ENCODE measurements around the gene FARP1. TPM values are rescaled to one million over a fixed set of nuclear protein-coding genes. Genes with fewer than 3 reads are reported as not detected.

Gene FARP1
- total and polyA plus RNA-seq, 2 of the 13 experiments (the other 11 are each of a cell fraction or from before 2014, with no cell fraction given) = 70.6 to 126 TPM

DNA sequence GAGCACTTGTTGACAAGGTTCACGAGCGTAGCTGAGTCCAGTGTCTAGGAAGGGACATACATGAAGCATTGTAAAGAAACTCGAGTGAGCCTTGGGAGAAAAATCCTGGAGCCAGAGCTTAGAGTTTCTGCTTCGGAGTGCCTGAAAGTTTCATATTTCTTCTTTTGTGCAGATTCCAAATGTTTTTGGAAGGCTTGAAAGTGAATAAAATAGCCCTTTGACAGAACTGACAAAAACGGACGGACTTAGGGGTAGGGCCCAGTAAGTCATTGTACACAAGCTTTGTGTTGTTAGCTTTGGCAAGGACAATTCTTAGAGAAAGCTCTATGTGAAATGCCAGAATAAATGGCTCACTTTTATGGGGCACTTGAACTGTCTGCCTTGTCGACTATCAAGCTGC, 31.4 kb downstream of the FARP1 start:
- in situ Hi-C loops (cut with HindIII; ENCODE audit: extremely low pct_ligation_motif_present, low pct_unique_long_range_greater_than_20kb) = no loop called here
- ChIA-PET POLR2A (interaction anchor here (1.0 to 1.8 kb wide), 4 partner anchors 28 to 99 kb away, joined by 3 to 5 read pairs (median 4); no protein-coding TSS in a partner anchor), CTCF (ENCODE audit: low intra/inter-chr PET ratio, low total read pairs) (no interaction called here)
- H3K27ac ChIP-seq (ENCODE audit: extremely low read length, insufficient read depth, low read length) = peak overlapping the region; percentile 50
- TF ChIP-seq ZNF143 (CRISPR knock-in tag; IDR thresholded peaks at IDR 0.05) (no peak), JUNB (CRISPR knock-in tag; IDR thresholded peaks at IDR 0.05; ENCODE audit: borderline replicate concordance) (no peak), IRF2 (CRISPR knock-in tag; IDR thresholded peaks at IDR 0.05) (no peak), YEATS4 (CRISPR knock-in tag; IDR thresholded peaks at IDR 0.05; ENCODE audit: borderline replicate concordance) (no peak), POLR2A (IDR thresholded peaks at IDR 0.05; ENCODE audit: insufficient read depth in 1 of 2, low read depth in 2 of 2, low read length in 2 of 2) (no peak), ZNF24 (IDR thresholded peaks at IDR 0.05) (no peak), CCDC6 (CRISPR knock-in tag; IDR thresholded peaks at IDR 0.05) (no peak), FOXK1 (CRISPR knock-in tag; IDR thresholded peaks at IDR 0.05; ENCODE audit: borderline replicate concordance, low read depth) (no peak), ZNF644 (CRISPR knock-in tag; IDR thresholded peaks at IDR 0.05; ENCODE audit: low read depth) (no peak), KLF12 (CRISPR knock-in tag; IDR thresholded peaks at IDR 0.05; ENCODE audit: borderline replicate concordance) (no peak), TEAD2 (CRISPR knock-in tag; IDR thresholded peaks at IDR 0.05) (no peak), HOXD1 (CRISPR knock-in tag; IDR thresholded peaks at IDR 0.05) (no peak)
- TF ChIP-seq, protein P1, sequence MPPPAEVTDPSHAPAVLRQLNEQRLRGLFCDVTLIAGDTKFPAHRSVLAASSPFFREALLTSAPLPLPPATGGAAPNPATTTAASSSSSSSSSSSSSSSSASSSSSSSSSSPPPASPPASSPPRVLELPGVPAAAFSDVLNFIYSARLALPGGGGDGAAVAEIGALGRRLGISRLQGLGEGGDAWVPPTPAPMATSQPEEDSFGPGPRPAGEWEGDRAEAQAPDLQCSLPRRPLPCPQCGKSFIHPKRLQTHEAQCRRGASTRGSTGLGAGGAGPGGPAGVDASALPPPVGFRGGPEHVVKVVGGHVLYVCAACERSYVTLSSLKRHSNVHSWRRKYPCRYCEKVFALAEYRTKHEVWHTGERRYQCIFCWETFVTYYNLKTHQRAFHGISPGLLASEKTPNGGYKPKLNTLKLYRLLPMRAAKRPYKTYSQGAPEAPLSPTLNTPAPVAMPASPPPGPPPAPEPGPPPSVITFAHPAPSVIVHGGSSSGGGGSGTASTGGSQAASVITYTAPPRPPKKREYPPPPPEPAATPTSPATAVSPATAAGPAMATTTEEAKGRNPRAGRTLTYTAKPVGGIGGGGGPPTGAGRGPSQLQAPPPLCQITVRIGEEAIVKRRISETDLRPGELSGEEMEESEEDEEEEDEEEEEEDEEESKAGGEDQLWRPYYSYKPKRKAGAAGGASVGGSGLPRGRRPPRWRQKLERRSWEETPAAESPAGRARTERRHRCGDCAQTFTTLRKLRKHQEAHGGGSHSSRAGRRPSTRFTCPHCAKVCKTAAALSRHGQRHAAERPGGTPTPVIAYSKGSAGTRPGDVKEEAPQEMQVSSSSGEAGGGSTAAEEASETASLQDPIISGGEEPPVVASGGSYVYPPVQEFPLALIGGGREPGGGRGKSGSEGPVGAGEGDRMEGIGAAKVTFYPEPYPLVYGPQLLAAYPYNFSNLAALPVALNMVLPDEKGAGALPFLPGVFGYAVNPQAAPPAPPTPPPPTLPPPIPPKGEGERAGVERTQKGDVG (CRISPR knock-in tag; IDR thresholded peaks at IDR 0.05; ENCODE audit: borderline replicate concordance) = no peak
- TF ChIP-seq, protein P2, sequence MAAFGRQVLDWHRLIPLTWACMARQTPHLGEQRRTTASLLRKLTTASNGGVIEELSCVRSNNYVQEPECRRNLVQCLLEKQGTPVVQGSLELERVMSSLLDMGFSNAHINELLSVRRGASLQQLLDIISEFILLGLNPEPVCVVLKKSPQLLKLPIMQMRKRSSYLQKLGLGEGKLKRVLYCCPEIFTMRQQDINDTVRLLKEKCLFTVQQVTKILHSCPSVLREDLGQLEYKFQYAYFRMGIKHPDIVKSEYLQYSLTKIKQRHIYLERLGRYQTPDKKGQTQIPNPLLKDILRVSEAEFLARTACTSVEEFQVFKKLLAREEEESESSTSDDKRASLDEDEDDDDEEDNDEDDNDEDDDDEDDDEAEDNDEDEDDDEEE (CRISPR knock-in tag; IDR thresholded peaks at IDR 0.05) = no peak
- TF ChIP-seq, protein P3, sequence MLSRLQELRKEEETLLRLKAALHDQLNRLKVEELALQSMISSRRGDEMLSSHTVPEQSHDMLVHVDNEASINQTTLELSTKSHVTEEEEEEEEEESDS (CRISPR knock-in tag; IDR thresholded peaks at IDR 0.05; ENCODE audit: borderline replicate concordance) = no peak
- TF ChIP-seq, protein P4, sequence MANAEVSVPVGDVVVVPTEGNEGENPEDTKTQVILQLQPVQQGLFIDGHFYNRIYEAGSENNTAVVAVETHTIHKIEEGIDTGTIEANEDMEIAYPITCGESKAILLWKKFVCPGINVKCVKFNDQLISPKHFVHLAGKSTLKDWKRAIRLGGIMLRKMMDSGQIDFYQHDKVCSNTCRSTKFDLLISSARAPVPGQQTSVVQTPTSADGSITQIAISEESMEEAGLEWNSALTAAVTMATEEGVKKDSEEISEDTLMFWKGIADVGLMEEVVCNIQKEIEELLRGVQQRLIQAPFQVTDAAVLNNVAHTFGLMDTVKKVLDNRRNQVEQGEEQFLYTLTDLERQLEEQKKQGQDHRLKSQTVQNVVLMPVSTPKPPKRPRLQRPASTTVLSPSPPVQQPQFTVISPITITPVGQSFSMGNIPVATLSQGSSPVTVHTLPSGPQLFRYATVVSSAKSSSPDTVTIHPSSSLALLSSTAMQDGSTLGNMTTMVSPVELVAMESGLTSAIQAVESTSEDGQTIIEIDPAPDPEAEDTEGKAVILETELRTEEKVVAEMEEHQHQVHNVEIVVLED (CRISPR knock-in tag; IDR thresholded peaks at IDR 0.05; ENCODE audit: borderline replicate concordance) = no peak
- TF ChIP-seq, protein P5, sequence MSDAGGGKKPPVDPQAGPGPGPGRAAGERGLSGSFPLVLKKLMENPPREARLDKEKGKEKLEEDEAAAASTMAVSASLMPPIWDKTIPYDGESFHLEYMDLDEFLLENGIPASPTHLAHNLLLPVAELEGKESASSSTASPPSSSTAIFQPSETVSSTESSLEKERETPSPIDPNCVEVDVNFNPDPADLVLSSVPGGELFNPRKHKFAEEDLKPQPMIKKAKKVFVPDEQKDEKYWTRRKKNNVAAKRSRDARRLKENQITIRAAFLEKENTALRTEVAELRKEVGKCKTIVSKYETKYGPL (CRISPR knock-in tag; IDR thresholded peaks at IDR 0.05) = no peak
- TF ChIP-seq, protein P6, sequence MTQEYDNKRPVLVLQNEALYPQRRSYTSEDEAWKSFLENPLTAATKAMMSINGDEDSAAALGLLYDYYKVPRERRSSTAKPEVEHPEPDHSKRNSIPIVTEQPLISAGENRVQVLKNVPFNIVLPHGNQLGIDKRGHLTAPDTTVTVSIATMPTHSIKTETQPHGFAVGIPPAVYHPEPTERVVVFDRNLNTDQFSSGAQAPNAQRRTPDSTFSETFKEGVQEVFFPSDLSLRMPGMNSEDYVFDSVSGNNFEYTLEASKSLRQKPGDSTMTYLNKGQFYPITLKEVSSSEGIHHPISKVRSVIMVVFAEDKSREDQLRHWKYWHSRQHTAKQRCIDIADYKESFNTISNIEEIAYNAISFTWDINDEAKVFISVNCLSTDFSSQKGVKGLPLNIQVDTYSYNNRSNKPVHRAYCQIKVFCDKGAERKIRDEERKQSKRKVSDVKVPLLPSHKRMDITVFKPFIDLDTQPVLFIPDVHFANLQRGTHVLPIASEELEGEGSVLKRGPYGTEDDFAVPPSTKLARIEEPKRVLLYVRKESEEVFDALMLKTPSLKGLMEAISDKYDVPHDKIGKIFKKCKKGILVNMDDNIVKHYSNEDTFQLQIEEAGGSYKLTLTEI (CRISPR knock-in tag; conservative IDR thresholded peaks at IDR 0.05) = no peak
- H3K36me3 ChIP-seq (replicated peaks in 1 of 2; ENCODE audit: control insufficient read depth in 1 of 2, insufficient read depth in 2 of 2, low read length in 2 of 2) = peaks cover 8 to 30% of the 10 kb centered on the region in 2 experiments
- ATAC-seq (no peak), FAIRE-seq (peak; percentile 32), DNase-seq (ENCODE audit: low spot score) (no peak)
- WGBS (ENCODE audit: low lambda C conversion rate) = 74% methylated on average over 7 of the region's 7 CpGs
- H2AFZ ChIP-seq (ENCODE audit: low read length) = no peak overlapping the region
- no peaks in the 10 kb centered on the region for H3K9me3 ChIP-seq (ENCODE audit: low read length)
- no peak overlapping the region for H3K9ac ChIP-seq (ENCODE audit: insufficient read depth, low read depth, low read length)
- intact Hi-C loops (cut with micrococcal nuclease; ENCODE audit: unreplicated experiment) = no loop called here
- H3K79me2 ChIP-seq (ENCODE audit: insufficient read depth, low read length) = peaks cover 98% of the 10 kb centered on the region
- BruUV-seq (replicated peaks) = no TSS peak
- H3K4me2 ChIP-seq (ENCODE audit: low read depth, low read length) = no peak overlapping the region
- peaks cover 69% of the 10 kb centered on the region for H4K20me1 ChIP-seq (ENCODE audit: insufficient read depth, low read length)
- H3K4me1 ChIP-seq (ENCODE audit: insufficient read depth, low read length) = peaks cover 57% of the 10 kb centered on the region
- no peaks in the 10 kb centered on the region for H3K27me3 ChIP-seq (ENCODE audit: control insufficient read depth in 1 of 2, insufficient read depth in 2 of 2, low read length in 2 of 2)
- no peak overlapping the region for H3K4me3 ChIP-seq (replicated peaks in 1 of 3; ENCODE audit: insufficient read depth in 1 of 3, low read depth in 2 of 3, low read length in 3 of 3)

Measured in HepG2 (cell line).